OCI-M2 (cell line): Measurements from ENCODE around the gene TMPRSS12.
"Not testable (repeated sequence)": the region's sequence is repeated elsewhere in the genome, so short reads cannot be mapped to it uniquely, and the experiment has no call there.

Experiments used
- DNase-seq: peaks from one replicate; lab custom pipeline; 2025; ENCODE audit not compliant: unreplicated experiment; lab: John Stamatoyannopoulos, UW

Gene TMPRSS12

GRCh38 chr12:50855679-50856078 is 13.0 kb downstream of the TMPRSS12 start:
- not testable (repeated sequence) for DNase-seq

GRCh38 chr12:50859621-50860310 is 17.0 kb downstream of the TMPRSS12 start:
- no peak for DNase-seq

- no peak for DNase-seq
Observed at GRCh38 chr12:50862316-50862715, 19.6 kb downstream of the TMPRSS12 start.

GRCh38 chr12:50865266-50865665 is 22.5 kb downstream of the TMPRSS12 start:
- DNase-seq: no peak

GRCh38 chr12:50868881-50869280 is 26.2 kb downstream of the TMPRSS12 start:
- not testable (repeated sequence) for DNase-seq

GRCh38 chr12:50882563-50882962 is 39.8 kb downstream of the TMPRSS12 start:
- DNase-seq: no peak

- DNase-seq: no peak
Observed at GRCh38 chr12:50887191-50887590, 44.5 kb downstream of the TMPRSS12 start.

- DNase-seq: no peak
Observed at GRCh38 chr12:50888666-50889065, 45.9 kb downstream of the TMPRSS12 start.

- no peak for DNase-seq
Observed at GRCh38 chr12:50894241-50894640, 51.5 kb downstream of the TMPRSS12 start.

GRCh38 chr12:50901685-50902113 is 59.0 kb downstream of the TMPRSS12 start:
- no peak for DNase-seq

- DNase-seq: not testable (repeated sequence)
Observed at GRCh38 chr12:50908479-50908878, 65.8 kb downstream of the TMPRSS12 start.

- not testable (repeated sequence) for DNase-seq
Observed at GRCh38 chr12:50912361-50912760, 69.6 kb downstream of the TMPRSS12 start.

GRCh38 chr12:50913224-50913623 is 70.5 kb downstream of the TMPRSS12 start:
- DNase-seq: no peak

- DNase-seq: no peak
Observed at GRCh38 chr12:50914872-50915484, 72.3 kb downstream of the TMPRSS12 start.

GRCh38 chr12:50916292-50916691 is 73.6 kb downstream of the TMPRSS12 start:
- DNase-seq: no peak

GRCh38 chr12:50918584-50919316 is 76.0 kb downstream of the TMPRSS12 start:
- DNase-seq: no peak

GRCh38 chr12:50922820-50923219 is 80.1 kb downstream of the TMPRSS12 start:
- no peak for DNase-seq

GRCh38 chr12:50923361-50924130 is 80.8 kb downstream of the TMPRSS12 start:
- DNase-seq: no peak

- no peak for DNase-seq
Observed at GRCh38 chr12:50924131-50924438, 81.4 kb downstream of the TMPRSS12 start.

- DNase-seq: peak; percentile 57
Observed at GRCh38 chr12:50924439-50925341, 82.0 kb downstream of the TMPRSS12 start.

- DNase-seq: no peak
Observed at GRCh38 chr12:50925342-50925651, 82.6 kb downstream of the TMPRSS12 start.
